Calu3 (cell line): ENCODE data around the gene HPD. TPM values are rescaled to one million over a fixed set of nuclear protein-coding genes. Genes with fewer than 3 reads are reported as not detected.

Experiments
- BruUV-seq: library from RNA; stranded (reverse); fragments of 400-500 nt; replicated peaks from 2 replicates; lab custom pipeline; 2021; lab: Mats Ljungman, UMichigan
- CTCF ChIA-PET: fragments of 300-600 bp; sonication (Branson Sonifier 250); formaldehyde crosslinking; loops from one replicate; lab custom pipeline; 2022; ENCODE audit warnings: antibody characterized with exemption; lab: Charles Lee
- DNase-seq: peaks from one replicate; pipeline ENCODE4 v3.0.0; 2022
- H3K27ac Mint-ChIP-seq: one replicate; pipeline ENCODE4 v1.8.0; 2022; ENCODE audit warnings: mixed read lengths; ENCODE audit not compliant: unreplicated experiment
- H3K27me3 Mint-ChIP-seq: one replicate; pipeline ENCODE4 v1.8.0; 2022; ENCODE audit warnings: mixed read lengths; ENCODE audit not compliant: unreplicated experiment
- H3K36me3 Mint-ChIP-seq: one replicate; pipeline ENCODE4 v1.8.0; 2022; ENCODE audit warnings: mild to moderate bottlenecking, moderate library complexity, mixed read lengths; ENCODE audit not compliant: insufficient read depth, unreplicated experiment
- H3K4me1 Mint-ChIP-seq: one replicate; pipeline ENCODE4 v1.8.0; 2022; ENCODE audit warnings: mild to moderate bottlenecking, low read depth, mixed read lengths; ENCODE audit not compliant: unreplicated experiment
- H3K4me3 Mint-ChIP-seq: one replicate; pipeline ENCODE4 v1.8.0; 2022; ENCODE audit warnings: mild to moderate bottlenecking, low read depth, moderate library complexity, mixed read lengths; ENCODE audit not compliant: unreplicated experiment
- H3K9me3 Mint-ChIP-seq: one replicate; pipeline ENCODE4 v1.8.0; 2022; ENCODE audit warnings: low read depth, mixed read lengths; ENCODE audit not compliant: unreplicated experiment
- CTCF ChIP-seq: fragments of 200-600 bp; IDR thresholded peaks from one replicate; pipeline ENCODE4 v1.8.0; 2022; ENCODE audit warnings: antibody characterized with exemption; ENCODE audit not compliant: unreplicated experiment
- intact Hi-C: fragments of 100-400 bp; cut with micrococcal nuclease; formaldehyde crosslinking; loops from one replicate; pipeline ENCODE4 v1.10.0; 2022; ENCODE audit not compliant: unreplicated experiment
- total RNA-seq: library from RNA; stranded (reverse); gene quantifications from 2 replicates; pipeline ENCODE4 v1.2.3, GENCODE V29; 2022

The HPD gene
- total RNA-seq, 1 experiment from 2014 or later: not detected

- Mint-ChIP-seq H3K27ac (peak overlapping the region; percentile 44), H3K36me3 (peaks cover 86% of the 10 kb centered on the region), H3K9me3 (no peaks in the 10 kb centered on the region), H3K4me1 (peaks cover 31% of the 10 kb centered on the region), H3K27me3 (no peaks in the 10 kb centered on the region), H3K4me3 (peak overlapping the region; percentile 76)
- CTCF ChIA-PET: interaction anchor here (0.6 to 2.6 kb wide), 3 partner anchors 10 to 181 kb away, joined by 3 to 36 read pairs (median 6); partner anchors contain the start of gene RHOF
- no peak for TF ChIP-seq CTCF
- BruUV-seq: no TSS peak
- no peak for DNase-seq
- intact Hi-C loops: no loop called here
Measured at GRCh38 chr12:121805171-121806008, 53.3 kb downstream of the HPD start.

GRCh38 chr12:121804417-121805111 lies 54.1 kb downstream of the HPD start:
- Mint-ChIP-seq H3K27me3 (no peaks in the 10 kb centered on the region), H3K36me3 (peaks cover 86% of the 10 kb centered on the region), H3K4me1 (peaks cover 33% of the 10 kb centered on the region), H3K9me3 (no peaks in the 10 kb centered on the region), H3K4me3 (peak overlapping the region; percentile 76), H3K27ac (peak overlapping the region; percentile 44)
- TF ChIP-seq CTCF: no peak
- DNase-seq: no peak
- no TSS peak for BruUV-seq
- intact Hi-C loops: no loop called here
- CTCF ChIA-PET: interaction anchor here (0.7 to 3.6 kb wide), 3 partner anchors 7 to 372 kb away, joined by 5 to 13 read pairs (median 6); partner anchors contain the start of gene RHOF

DNA sequence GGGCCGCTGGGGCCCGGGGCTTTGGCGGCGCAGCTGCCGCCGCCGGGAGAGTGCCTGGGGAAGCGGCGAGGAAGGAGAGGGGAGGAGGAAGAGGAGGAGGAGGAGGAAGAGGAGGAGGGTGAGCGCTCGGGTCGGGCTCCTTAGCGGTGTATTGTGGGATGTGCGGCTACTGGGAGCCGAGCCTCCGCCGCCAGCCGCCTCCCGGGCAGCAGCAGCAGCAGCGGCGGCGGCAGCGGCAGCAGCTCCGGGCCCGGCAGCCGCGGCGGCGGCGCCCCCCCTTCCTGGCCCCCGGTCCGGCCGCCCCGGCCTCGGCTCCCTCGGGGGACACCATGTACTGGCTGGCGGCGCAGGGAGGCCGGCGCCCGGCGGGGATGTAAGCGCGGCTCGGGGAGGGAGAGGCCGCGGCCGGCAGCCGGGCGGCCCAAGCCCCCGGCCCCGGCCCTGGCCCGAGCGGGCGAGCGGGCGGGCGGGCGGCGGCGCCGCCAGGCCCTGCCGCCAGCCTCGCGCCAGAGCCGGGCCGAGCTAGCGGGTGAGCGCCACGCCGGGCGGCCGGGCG lies 54.7 kb downstream of the HPD start, which contains the start of gene SETD1B:
TSS of gene SETD1B (plus strand) at position 149 of the 556 bp plus-strand sequence. CDS start 729 bp downstream, outside the sequence.
- BruUV-seq: no TSS peak
- CTCF ChIA-PET: interaction anchor here (0.7 to 3.6 kb wide), 3 partner anchors 7 to 372 kb away, joined by 5 to 13 read pairs (median 6); partner anchors contain the start of gene RHOF
- H3K27me3 Mint-ChIP-seq: no peaks in the 10 kb centered on the region
- peak within 1 kb of the TSS; percentile 93 for H3K27ac Mint-ChIP-seq
- TF ChIP-seq CTCF: no peak
- peaks cover 40% of the 10 kb centered on the region for H3K4me1 Mint-ChIP-seq
- peak; percentile 70 for DNase-seq
- H3K36me3 Mint-ChIP-seq: peaks cover 86% of the 10 kb centered on the region
- H3K9me3 Mint-ChIP-seq: no peaks in the 10 kb centered on the region
- H3K4me3 Mint-ChIP-seq: peak within 1 kb of the TSS; percentile 76
- intact Hi-C loops: no loop called here
